Measurements from ENCODE around the gene DIP2C. TPM values are rescaled to one million over a fixed set of nuclear protein-coding genes. Genes with fewer than 3 reads are reported as not detected.

DIP2C gene
- total and polyA plus RNA-seq, 2 donors (not counting 1 experiment from before 2014, with no cell fraction given): 1.3 to 1.9 TPM

GRCh38 chr10:244227-244626 is 445.2 kb downstream of the DIP2C start:
- H3K4me1 ChIP-seq (ENCODE audit: control insufficient read depth in 2 of 2, insufficient read depth in 2 of 2, low read length in 2 of 2): no peaks in the 10 kb centered on the region
- H3K27ac ChIP-seq (ENCODE audit: low read length in 2 of 2): no peak overlapping the region
- ATAC-seq (ENCODE audit: low read depth) (no peak), DNase-seq (no peak)
- no peak overlapping the region for H2AFZ ChIP-seq (ENCODE audit: insufficient read depth, low read depth, low read length, poor library complexity, severe bottlenecking)
- no peak overlapping the region for H3K4me3 ChIP-seq (ENCODE audit: control extremely low read depth in 1 of 5, extremely low read depth in 1 of 5, insufficient read depth in 1 of 5, low read depth in 2 of 5, low read length in 4 of 5)
- H3K79me2 ChIP-seq (ENCODE audit: control insufficient read depth, insufficient read depth, low read length): no peaks in the 10 kb centered on the region
- CTCF ChIA-PET: no interaction called here
- intact Hi-C loops (cut with micrococcal nuclease): no loop called here
- WGBS (ENCODE audit: insufficient coverage): 98% methylated on average over 5 of the region's 7 CpGs
- POLR2A ChIA-PET: no interaction called here
- no peaks in the 10 kb centered on the region for H3K27me3 ChIP-seq (replicated peaks in 1 of 4; ENCODE audit: control extremely low read depth in 1 of 4, control insufficient read depth in 3 of 4, insufficient read depth in 4 of 4, low read length in 3 of 4)
- H3K9ac ChIP-seq (ENCODE audit: low read length): no peak overlapping the region
- H4K20me1 ChIP-seq (ENCODE audit: control insufficient read depth, insufficient read depth, low read length, poor library complexity, severe bottlenecking): no peaks in the 10 kb centered on the region
- H3K9me3 ChIP-seq (ENCODE audit: control extremely low read depth in 1 of 3, control insufficient read depth in 2 of 3, insufficient read depth in 1 of 3, low read length in 2 of 3): no peaks in the 10 kb centered on the region
- peaks cover 7 to 48% of the 10 kb centered on the region in 2 experiments for H3K36me3 ChIP-seq (replicated peaks in 1 of 2; ENCODE audit: control extremely low read depth in 1 of 2, control insufficient read depth in 1 of 2, extremely low read depth in 1 of 2, insufficient read depth in 2 of 2, low read length in 1 of 2)
- TF ChIP-seq CTCF (IDR thresholded peaks at IDR 0.05): no peak
- no peak for TF ChIP-seq EZH2 (IDR thresholded peaks at IDR 0.05; ENCODE audit: borderline replicate concordance, insufficient read depth, low read depth, low read length, poor library complexity, severe bottlenecking)
- H3K4me2 ChIP-seq (replicated peaks; ENCODE audit: low read depth, low read length, poor library complexity, severe bottlenecking): no peak overlapping the region
- Mint-ChIP-seq H3K27ac (no peak overlapping the region), H3K4me3 (no peak overlapping the region), H3K27me3 (no peaks in the 10 kb centered on the region), H3K4me1 (no peaks in the 10 kb centered on the region), H3K9me3 (ENCODE audit: insufficient read depth) (no peaks in the 10 kb centered on the region)

- H3K4me3 ChIP-seq (ENCODE audit: control extremely low read depth in 1 of 5, extremely low read depth in 1 of 5, insufficient read depth in 1 of 5, low read depth in 2 of 5, low read length in 4 of 5): no peak overlapping the region
- POLR2A ChIA-PET: no interaction called here
- H3K27ac ChIP-seq (ENCODE audit: low read length in 2 of 2): no peak overlapping the region
- H3K27me3 ChIP-seq (replicated peaks in 1 of 4; ENCODE audit: control extremely low read depth in 1 of 4, control insufficient read depth in 3 of 4, insufficient read depth in 4 of 4, low read length in 3 of 4): no peaks in the 10 kb centered on the region
- H3K4me1 Mint-ChIP-seq: no peaks in the 10 kb centered on the region
- H3K4me1 ChIP-seq (ENCODE audit: control insufficient read depth in 2 of 2, insufficient read depth in 2 of 2, low read length in 2 of 2): no peaks in the 10 kb centered on the region
- CTCF ChIA-PET: no interaction called here
- no peaks in the 10 kb centered on the region for H3K79me2 ChIP-seq (ENCODE audit: control insufficient read depth, insufficient read depth, low read length)
- H3K9me3 Mint-ChIP-seq (ENCODE audit: insufficient read depth): no peaks in the 10 kb centered on the region
- no peaks in the 10 kb centered on the region for H3K9me3 ChIP-seq (ENCODE audit: control extremely low read depth in 1 of 3, control insufficient read depth in 2 of 3, insufficient read depth in 1 of 3, low read length in 2 of 3)
- intact Hi-C loops (cut with micrococcal nuclease): no loop called here
- TF ChIP-seq CTCF (IDR thresholded peaks at IDR 0.05): no peak
- TF ChIP-seq EZH2 (IDR thresholded peaks at IDR 0.05; ENCODE audit: borderline replicate concordance, insufficient read depth, low read depth, low read length, poor library complexity, severe bottlenecking): no peak
- no CpG with 5 or more reads among the region's 9 CpGs for WGBS (ENCODE audit: insufficient coverage)
- DNase-seq (no peak), ATAC-seq (ENCODE audit: low read depth) (no peak)
- no peak overlapping the region for H3K9ac ChIP-seq (ENCODE audit: low read length)
- no peak overlapping the region for H3K4me2 ChIP-seq (replicated peaks; ENCODE audit: low read depth, low read length, poor library complexity, severe bottlenecking)
- H3K4me3 Mint-ChIP-seq: no peak overlapping the region
- no peak overlapping the region for H2AFZ ChIP-seq (ENCODE audit: insufficient read depth, low read depth, low read length, poor library complexity, severe bottlenecking)
- no peak overlapping the region for H3K27ac Mint-ChIP-seq
- H3K27me3 Mint-ChIP-seq: no peaks in the 10 kb centered on the region
- no peaks in the 10 kb centered on the region for H4K20me1 ChIP-seq (ENCODE audit: control insufficient read depth, insufficient read depth, low read length, poor library complexity, severe bottlenecking)
- H3K36me3 ChIP-seq (replicated peaks in 1 of 2; ENCODE audit: control extremely low read depth in 1 of 2, control insufficient read depth in 1 of 2, extremely low read depth in 1 of 2, insufficient read depth in 2 of 2, low read length in 1 of 2): peaks cover 8 to 34% of the 10 kb centered on the region in 2 experiments
Observed at GRCh38 chr10:241966-242643, 447.4 kb downstream of the DIP2C start.
